Esophagus mucosa (tissue), 1 donor: ENCODE measurements around the gene PPP1R7. TPM values are rescaled to one million over a fixed set of nuclear protein-coding genes. Genes with fewer than 3 reads are reported as not detected.
"Not testable (repeated sequence)": the region's sequence is repeated elsewhere in the genome, so short reads cannot be mapped to it uniquely, and the experiment has no call there.

Source experiments
- ATAC-seq: fragments of 200-7000 bp; cut with Tn5 transposase; one replicate; pipeline ENCODE4 v1.9.1; 2020
- total RNA-seq: library from RNA; stranded (reverse); gene quantifications from one replicate; pipeline ENCODE4 v1.2.4, GENCODE V29; 2023
- donor health status: DM: yes; HTN: yes; CAD: no.

Gene PPP1R7
- total RNA-seq, 1 donor from 2014 or later: 74.7 TPM

GRCh38 chr2:241197246-241197645, 47.0 kb downstream of the PPP1R7 start:
- not testable (repeated sequence) for ATAC-seq

DNA sequence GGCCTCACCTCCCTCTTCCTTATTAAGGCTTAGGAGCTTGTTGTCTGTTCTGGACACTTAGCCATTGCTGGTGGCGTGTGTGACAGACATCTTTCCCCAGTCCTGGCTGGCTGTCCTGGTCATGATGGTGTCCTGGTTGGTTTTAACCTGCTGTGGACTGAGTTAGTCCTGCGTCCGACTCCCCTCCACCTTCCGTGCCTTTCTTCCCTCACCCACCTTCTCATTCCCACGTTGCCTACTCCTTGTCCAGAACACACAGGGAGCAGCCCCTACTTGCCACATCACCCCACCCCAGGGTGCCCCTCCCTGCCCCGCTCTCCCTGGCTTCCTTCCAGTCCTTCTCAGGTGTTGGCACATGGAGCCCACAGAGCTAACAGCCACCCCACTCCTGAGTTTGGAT, 47.7 kb downstream of the PPP1R7 start:
- ATAC-seq: no peak

- peak; percentile 7 for ATAC-seq
These were observed 48.4 kb downstream of the PPP1R7 start for GRCh38 chr2:241198381-241199279.

GRCh38 chr2:241199286-241199685, 49.0 kb downstream of the PPP1R7 start:
- ATAC-seq: no peak

- no peak for ATAC-seq
These were observed 49.9 kb downstream of the PPP1R7 start for GRCh38 chr2:241199897-241200821.

DNA sequence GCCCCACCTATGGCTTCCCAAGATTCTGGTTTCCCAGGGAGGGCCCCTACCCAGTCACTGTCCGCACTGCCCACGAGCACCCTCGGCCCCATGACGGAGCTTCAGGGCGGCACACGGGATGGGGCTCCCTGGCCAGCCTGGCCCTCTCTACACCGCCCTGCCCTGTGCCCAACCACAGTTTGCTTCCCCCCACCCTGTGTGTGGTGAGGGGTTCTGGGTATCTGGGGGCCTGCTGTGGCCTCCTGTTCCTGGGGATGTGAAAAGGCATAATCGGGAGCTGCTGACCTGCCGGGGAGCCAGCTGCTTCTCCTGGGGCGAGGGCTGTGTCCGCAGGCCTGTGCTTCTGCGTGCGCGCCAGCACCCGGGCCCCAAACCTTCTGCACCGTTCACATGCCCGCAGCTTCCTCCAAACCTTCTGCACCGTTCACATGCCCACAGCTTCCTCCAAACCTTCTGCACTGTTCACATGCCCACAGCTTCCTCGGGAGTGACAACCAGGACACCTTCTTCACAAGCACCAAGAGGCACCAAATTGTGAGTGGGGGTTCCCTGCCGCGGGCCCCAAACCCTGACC, 50.6 kb downstream of the PPP1R7 start:
- no peak for ATAC-seq

DNA sequence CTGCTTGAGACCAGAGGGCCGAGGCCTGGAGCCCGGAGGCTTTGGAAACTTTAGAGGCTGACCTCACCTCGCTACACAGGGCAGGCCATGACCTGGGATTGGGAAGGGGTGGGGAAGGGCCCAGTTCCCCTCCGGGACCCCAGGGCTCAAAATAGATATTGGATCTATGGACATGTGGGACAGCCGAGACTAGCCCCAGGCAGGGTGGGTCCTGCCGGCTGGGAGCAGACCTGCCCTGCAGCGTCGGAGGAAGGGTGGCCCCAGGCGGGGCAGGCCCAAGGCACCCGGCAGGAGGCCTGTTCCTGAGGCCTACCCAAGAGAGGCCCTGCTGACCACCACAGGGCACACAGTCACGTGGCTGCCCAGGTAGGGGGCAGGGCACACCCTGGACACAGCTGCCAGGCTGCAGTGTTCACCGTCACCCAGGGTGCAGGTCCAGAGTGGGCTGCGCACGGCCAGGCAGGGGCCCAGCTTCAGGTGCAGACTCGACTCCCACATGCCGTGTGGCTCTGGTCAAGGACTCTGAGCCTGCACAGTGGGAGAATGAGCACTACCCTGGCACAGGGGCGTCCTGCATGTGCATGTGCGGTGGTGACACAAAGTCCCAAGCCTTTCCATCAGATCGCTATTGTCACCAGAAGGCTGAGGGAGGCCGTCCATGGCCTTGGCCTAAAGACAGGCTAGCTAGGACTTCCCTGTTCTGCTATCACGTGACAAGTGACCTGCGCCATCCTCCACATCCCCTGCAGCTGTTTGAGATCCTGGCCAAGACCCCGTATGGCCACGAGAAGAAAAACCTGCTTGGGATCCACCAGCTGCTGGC, 51.4 kb downstream of the PPP1R7 start:
- ATAC-seq: no peak

DNA sequence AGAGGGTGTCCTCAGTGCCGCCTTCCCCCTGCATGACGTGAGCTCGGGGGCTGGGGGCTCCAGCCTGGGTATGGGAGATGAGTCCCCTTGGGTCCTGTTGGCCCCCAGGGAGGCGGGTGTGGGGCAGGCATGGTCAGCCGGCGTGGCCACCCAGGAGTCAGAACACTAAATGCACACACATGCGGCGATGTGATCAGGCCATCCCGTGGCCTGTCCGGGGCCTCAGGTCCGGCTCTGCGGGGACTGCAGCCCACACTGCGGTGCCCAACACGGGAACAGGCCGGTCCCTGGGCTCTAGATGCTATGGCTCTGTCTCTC, 52.0 kb downstream of the PPP1R7 start:
- no peak for ATAC-seq

DNA sequence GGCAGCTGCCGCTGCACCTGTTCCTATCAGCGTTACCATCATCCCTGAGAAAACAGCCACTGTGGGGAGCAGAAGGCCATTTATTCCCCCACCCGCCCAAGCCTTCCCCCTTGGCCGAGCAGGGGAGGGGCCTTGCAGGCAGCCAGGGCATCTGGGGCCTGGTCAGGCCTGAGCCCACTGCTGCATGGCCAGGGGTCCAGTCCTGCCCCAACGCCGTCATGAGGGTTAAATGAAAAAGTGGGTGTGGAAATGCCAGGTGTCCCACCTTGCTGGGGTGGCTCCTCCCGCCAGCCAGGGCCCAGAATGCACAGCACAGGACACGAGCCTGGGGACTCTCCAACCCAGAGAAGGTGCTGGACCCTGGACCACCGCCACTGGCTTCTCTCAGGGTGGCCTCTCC, 52.4 kb downstream of the PPP1R7 start:
- no peak for ATAC-seq

- ATAC-seq: no peak
These were observed 53.1 kb downstream of the PPP1R7 start for GRCh38 chr2:241203218-241204009.

- ATAC-seq: no peak
These were observed 53.7 kb downstream of the PPP1R7 start for GRCh38 chr2:241204010-241204384.

DNA sequence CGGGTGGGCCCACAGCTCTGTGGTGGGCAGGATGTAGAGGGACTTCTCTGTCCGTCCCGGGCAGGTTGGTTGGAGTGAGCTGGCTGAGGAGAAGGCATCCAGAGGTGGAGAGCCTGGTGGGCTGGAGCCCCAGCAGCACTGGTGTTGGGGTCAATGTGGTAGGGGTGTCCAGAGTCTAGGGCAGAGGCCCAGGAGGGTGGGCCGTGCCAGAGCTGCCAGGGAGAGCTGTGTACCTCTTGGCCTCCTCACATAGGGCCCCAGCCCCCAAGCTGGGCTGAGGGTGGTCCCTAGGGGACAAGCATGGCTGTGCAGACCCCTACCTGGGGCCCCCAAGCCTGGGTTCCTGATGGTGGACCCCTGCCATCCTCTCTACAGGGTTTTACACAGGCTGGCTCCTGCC, 54.2 kb downstream of the PPP1R7 start:
- no peak for ATAC-seq

DNA sequence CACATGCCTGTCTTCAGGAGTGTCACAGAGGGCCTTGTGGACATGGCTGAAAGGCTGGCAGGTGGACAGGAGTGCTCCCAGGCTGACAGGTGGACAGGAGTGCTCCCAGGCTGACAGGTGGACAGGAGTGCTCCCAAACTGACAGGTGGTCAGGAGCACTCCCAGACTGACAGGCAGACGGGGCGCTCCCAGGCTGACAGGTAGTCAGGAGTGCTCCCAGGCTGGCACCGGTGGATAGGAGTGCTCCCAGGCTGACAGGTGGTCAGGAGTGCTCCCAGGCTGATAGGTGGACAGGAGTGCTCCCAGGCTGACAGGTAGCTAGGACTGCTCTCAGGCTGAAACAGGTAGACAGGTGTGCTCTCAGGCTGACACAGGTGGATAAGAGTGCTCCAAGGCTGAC, 54.8 kb downstream of the PPP1R7 start:
- no peak for ATAC-seq

- no peak for ATAC-seq
These were observed 56.9 kb downstream of the PPP1R7 start for GRCh38 chr2:241207151-241207550.

DNA sequence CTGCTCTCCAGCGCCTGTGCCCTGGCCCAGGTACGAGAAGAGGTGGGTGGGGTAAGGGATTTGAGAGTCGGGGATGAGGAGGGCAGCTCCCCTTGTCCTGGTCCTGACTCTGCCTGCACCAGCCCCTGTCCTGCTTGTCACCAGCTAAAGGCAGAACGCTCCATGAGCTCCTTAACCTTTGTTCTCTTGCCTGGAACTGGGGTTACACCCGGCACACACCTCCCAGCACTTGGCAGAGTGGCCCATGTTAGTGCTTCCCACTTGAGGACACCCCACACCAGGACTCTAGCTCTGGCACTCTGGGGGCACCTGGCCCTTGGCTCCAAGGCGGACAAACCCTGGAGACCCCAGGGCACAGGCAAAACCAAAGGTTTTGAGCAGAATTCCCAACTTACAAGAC, 57.4 kb downstream of the PPP1R7 start:
- ATAC-seq: no peak

GRCh38 chr2:241208058-241208457, 57.8 kb downstream of the PPP1R7 start:
- ATAC-seq: no peak

DNA sequence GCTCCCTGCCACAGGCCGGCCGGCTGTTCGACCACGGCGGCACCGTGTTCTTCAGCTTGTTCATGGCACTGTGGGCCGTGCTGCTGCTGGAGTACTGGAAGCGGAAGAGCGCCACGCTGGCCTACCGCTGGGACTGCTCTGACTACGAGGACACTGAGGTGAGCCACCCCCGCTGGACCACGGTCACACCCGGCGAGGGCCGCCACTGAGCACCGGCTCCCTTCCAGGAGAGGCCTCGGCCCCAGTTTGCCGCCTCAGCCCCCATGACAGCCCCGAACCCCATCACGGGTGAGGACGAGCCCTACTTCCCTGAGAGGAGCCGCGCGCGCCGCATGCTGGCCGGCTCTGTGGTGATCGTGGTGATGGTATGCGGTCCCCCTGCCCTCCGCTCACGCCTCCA, 59.0 kb downstream of the PPP1R7 start:
- ATAC-seq: no peak

DNA sequence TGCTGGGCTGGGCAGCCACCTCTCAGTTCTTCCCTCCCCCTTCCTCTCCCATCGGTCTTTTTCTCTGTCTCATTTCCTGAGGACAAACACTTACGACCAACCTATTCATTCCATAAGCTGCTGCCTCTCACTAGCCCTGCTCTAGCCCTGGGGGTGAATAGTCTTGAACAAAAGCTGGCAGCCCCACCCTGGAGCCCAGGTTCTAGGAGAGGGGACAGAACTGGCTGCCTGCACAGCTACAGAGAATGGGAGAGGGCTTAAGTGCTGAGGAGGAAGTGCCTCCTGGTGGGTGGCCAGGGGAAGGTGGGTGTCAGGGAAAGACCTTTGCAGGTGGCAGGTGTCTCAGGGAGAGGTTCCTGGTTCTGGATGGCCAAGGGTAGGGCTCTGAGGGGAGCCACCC, 61.0 kb downstream of the PPP1R7 start:
- no peak for ATAC-seq

GRCh38 chr2:241213041-241213440, 62.8 kb downstream of the PPP1R7 start:
- ATAC-seq: no peak

- no peak for ATAC-seq
These were observed 63.3 kb downstream of the PPP1R7 start for GRCh38 chr2:241213567-241213966.

DNA sequence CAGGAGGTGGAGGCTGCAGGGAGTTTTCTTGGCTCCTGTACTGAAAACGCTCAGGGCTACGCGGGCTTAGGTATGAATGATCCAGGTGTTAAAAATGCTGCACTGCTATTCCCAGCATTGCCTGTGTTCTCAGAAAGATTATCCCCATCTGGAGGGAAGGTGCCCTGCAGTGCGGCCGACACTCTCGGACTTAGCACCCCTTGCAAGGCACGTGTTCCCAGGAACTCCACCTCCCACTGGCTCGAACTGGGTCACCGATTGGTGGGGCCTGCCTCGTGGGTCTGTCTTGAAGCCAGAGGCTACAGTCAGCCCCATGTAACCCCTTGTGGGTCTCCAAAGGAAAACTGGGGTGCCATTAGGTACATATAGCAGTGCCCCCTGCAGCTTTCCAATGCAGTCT, 63.9 kb downstream of the PPP1R7 start:
- no peak for ATAC-seq

DNA sequence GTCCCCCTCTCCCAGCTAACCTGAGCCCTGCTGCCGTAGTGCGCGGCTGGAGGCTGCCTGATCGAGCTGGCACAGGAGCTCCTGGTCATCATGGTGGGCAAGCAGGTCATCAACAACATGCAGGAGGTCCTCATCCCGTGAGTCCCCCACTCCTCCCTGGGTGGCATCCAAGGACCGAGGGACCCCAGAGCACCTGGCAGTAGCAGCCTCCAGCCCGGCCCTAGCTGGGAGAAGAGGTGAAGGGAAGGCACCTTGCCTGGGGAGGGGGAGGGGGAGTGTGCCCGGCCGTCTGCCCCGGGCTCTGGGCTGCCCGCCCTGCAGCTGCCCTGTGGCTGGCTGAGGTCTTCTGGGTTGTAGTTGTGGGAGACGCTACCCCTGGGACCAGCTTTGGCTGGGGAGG, 64.5 kb downstream of the PPP1R7 start:
- ATAC-seq: no peak
